BLaER1 (cell line): ENCODE measurements around the gene SLC30A1.

Experiments used
- H3K27ac ChIP-seq: shearing (Covaris generic); formaldehyde crosslinking; 2 replicates; pipeline ENCODE4 v1.8.1; 2022
- H3K27me3 ChIP-seq: shearing (Covaris generic); formaldehyde crosslinking; 2 replicates; pipeline ENCODE4 v1.8.1; 2022
- H3K36me3 ChIP-seq: shearing (Covaris generic); formaldehyde crosslinking; 2 replicates; pipeline ENCODE4 v1.8.1; 2022
- H3K4me1 ChIP-seq: shearing (Covaris generic); formaldehyde crosslinking; 2 replicates; pipeline ENCODE4 v1.8.1; 2022
- H3K4me2 ChIP-seq: shearing (Covaris generic); formaldehyde crosslinking; 2 replicates; pipeline ENCODE4 v1.8.1; 2022
- H3K4me3 ChIP-seq: shearing (Covaris generic); formaldehyde crosslinking; 2 replicates; pipeline ENCODE4 v1.8.1; 2022
- H3K9ac ChIP-seq: shearing (Covaris generic); formaldehyde crosslinking; 2 replicates; pipeline ENCODE4 v1.8.1; 2022
- H3K9me3 ChIP-seq: shearing (Covaris generic); formaldehyde crosslinking; 2 replicates; pipeline ENCODE4 v1.8.1; 2022
- H4K20me1 ChIP-seq: shearing (Covaris generic); formaldehyde crosslinking; 2 replicates; pipeline ENCODE4 v1.8.1; 2022
- Cebpa-rat ChIP-seq: shearing (Covaris generic); IDR thresholded peaks from 2 replicates; pipeline ENCODE4 v1.8.1; 2022

The SLC30A1 gene

DNA sequence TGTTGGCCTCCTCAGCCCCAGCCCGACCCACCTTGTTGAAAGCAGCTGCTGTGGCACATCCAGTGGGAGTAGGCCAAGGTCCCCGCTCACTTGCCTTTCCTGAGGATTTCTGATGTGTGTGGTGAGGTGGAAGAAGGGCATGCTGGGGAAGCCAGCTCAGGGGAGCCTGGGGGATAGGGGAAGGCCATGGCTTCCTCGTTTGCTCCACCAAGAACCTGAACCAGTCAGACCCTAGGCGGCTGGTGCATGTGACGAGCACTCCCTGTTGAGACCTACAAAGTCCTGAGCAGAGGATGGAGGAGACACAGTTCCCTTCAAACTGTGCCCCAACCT lies 38.0 kb upstream of the SLC30A1 start:
- Histone ChIP-seq H3K9ac (no peak overlapping the region), H3K27me3 (no peaks in the 10 kb centered on the region), H3K4me3 (no peak overlapping the region), H3K36me3 (no peaks in the 10 kb centered on the region), H3K27ac (no peak overlapping the region), H3K4me2 (no peak overlapping the region), H4K20me1 (no peaks in the 10 kb centered on the region), H3K4me1 (peaks cover 7% of the 10 kb centered on the region; the same call in 1 of the 2 replicates), H3K9me3 (no peaks in the 10 kb centered on the region)
- no peak for TF ChIP-seq Cebpa-rat

- H4K20me1 ChIP-seq, result no peaks in the 10 kb centered on the region
- H3K4me2 ChIP-seq, result no peak overlapping the region
- H3K9ac ChIP-seq, result no peak overlapping the region
- H3K9me3 ChIP-seq, result no peaks in the 10 kb centered on the region
- H3K27ac ChIP-seq, result no peak overlapping the region
- peaks cover 7% of the 10 kb centered on the region; the same call in 1 of the 2 replicates for H3K4me1 ChIP-seq
- H3K36me3 ChIP-seq, result no peaks in the 10 kb centered on the region
- H3K4me3 ChIP-seq, result no peak overlapping the region
- TF ChIP-seq Cebpa-rat, result no peak
- no peaks in the 10 kb centered on the region for H3K27me3 ChIP-seq
Observed at GRCh38 chr1:211616231-211616964, 37.4 kb upstream of the SLC30A1 start.

- TF ChIP-seq Cebpa-rat, result no peak
- H3K4me3 ChIP-seq, result no peak overlapping the region
- H3K27me3 ChIP-seq, result no peaks in the 10 kb centered on the region
- no peaks in the 10 kb centered on the region for H3K9me3 ChIP-seq
- peaks cover 7% of the 10 kb centered on the region; the same call in 1 of the 2 replicates for H3K4me1 ChIP-seq
- no peak overlapping the region for H3K9ac ChIP-seq
- H3K27ac ChIP-seq, result no peak overlapping the region
- H4K20me1 ChIP-seq, result no peaks in the 10 kb centered on the region
- no peaks in the 10 kb centered on the region for H3K36me3 ChIP-seq
- no peak overlapping the region for H3K4me2 ChIP-seq
Observed at GRCh38 chr1:211614615-211615014, 35.7 kb upstream of the SLC30A1 start.

DNA sequence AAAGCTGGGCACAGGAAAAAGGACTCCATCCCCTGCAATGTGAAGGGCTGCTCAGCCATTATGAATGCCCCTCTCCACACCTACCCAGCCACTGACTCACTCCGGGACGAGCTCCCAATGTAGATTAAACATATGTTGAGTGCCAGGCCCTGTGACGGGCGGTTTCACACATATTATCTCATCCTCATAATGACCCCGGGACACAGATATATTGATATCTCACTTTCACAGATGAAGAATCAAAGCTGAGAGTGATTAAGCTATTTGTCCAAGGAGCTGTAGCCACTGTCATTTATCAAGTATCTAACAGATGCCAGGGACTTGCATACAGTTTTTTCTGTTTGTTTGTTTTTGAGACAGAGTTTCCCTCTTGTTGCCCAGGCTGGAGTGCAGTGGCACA lies 35.0 kb upstream of the SLC30A1 start:
- Histone ChIP-seq H3K36me3 (no peaks in the 10 kb centered on the region), H3K27ac (no peak overlapping the region), H3K27me3 (no peaks in the 10 kb centered on the region), H3K9me3 (no peaks in the 10 kb centered on the region), H3K4me2 (no peak overlapping the region), H3K4me3 (no peak overlapping the region), H3K9ac (no peak overlapping the region), H3K4me1 (peaks cover 7% of the 10 kb centered on the region; the same call in 1 of the 2 replicates), H4K20me1 (no peaks in the 10 kb centered on the region)
- TF ChIP-seq Cebpa-rat, result no peak

DNA sequence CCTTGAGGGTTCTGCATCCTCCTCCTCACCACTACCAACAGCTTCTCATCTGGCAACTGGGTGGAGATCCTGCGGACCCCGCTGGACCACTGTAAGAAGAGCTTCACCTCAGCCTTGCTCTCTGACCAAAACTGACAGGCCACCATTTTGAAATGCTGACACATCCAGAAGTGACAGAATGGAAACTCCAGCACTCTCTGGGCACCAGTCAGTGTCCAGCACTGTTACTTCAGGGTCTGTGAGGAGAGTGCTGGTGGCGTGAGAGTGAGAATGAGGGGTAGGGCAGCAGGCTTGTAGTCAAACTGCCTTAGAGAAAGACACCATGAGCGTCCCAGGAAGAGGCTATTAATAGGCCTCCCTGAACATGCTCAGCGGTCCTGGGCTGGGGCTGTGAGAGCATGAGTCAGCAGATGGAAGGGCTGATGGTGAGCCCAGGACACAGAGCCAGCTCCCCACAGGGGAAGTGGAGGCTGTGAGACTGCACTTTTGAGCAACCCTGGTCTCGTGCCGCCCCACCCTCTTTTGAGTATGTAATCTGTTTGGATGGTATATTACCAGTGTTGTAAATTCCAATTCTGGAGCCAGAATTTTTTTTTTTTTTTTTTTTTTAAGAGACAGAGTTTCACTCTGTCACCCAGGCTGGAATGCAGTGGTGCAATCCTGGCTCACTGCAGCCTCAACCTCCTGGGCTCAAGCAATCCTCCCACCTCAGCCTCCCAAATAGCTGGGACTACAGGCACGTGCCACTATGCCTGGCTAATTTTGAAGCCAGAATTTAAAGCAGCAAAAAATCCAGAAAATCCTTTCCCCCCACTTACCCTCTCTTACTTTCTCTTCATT lies 34.4 kb upstream of the SLC30A1 start:
- H3K27me3 ChIP-seq, result no peaks in the 10 kb centered on the region
- peaks cover 7% of the 10 kb centered on the region; the same call in 1 of the 2 replicates for H3K4me1 ChIP-seq
- H3K9ac ChIP-seq, result no peak overlapping the region
- H3K27ac ChIP-seq, result no peak overlapping the region
- no peaks in the 10 kb centered on the region for H3K36me3 ChIP-seq
- no peak overlapping the region for H3K4me3 ChIP-seq
- no peak for TF ChIP-seq Cebpa-rat
- H4K20me1 ChIP-seq, result no peaks in the 10 kb centered on the region
- peak overlapping the region; percentile 2; the same call in 1 of the 2 replicates for H3K4me2 ChIP-seq
- H3K9me3 ChIP-seq, result no peaks in the 10 kb centered on the region

GRCh38 chr1:211612786-211613107 lies 33.8 kb upstream of the SLC30A1 start:
- Histone ChIP-seq H3K4me1 (peaks cover 7% of the 10 kb centered on the region; the same call in 1 of the 2 replicates), H3K27ac (no peak overlapping the region), H3K9me3 (no peaks in the 10 kb centered on the region), H3K4me2 (no peak overlapping the region), H3K9ac (no peak overlapping the region), H3K27me3 (no peaks in the 10 kb centered on the region), H4K20me1 (no peaks in the 10 kb centered on the region), H3K4me3 (no peak overlapping the region), H3K36me3 (no peaks in the 10 kb centered on the region)
- TF ChIP-seq Cebpa-rat, result no peak

GRCh38 chr1:211611818-211612217 lies 32.9 kb upstream of the SLC30A1 start:
- Histone ChIP-seq H3K27ac (no peak overlapping the region), H3K4me1 (peaks cover 11% of the 10 kb centered on the region), H3K4me2 (no peak overlapping the region), H4K20me1 (no peaks in the 10 kb centered on the region), H3K9ac (no peak overlapping the region), H3K9me3 (no peaks in the 10 kb centered on the region), H3K36me3 (no peaks in the 10 kb centered on the region), H3K27me3 (no peaks in the 10 kb centered on the region), H3K4me3 (no peak overlapping the region)
- TF ChIP-seq Cebpa-rat, result no peak

- no peak overlapping the region for H3K9ac ChIP-seq
- no peak for TF ChIP-seq Cebpa-rat
- peaks cover 16% of the 10 kb centered on the region for H3K4me1 ChIP-seq
Observed at GRCh38 chr1:211610779-211611556, 32.0 kb upstream of the SLC30A1 start.

GRCh38 chr1:211609120-211610024 lies 30.4 kb upstream of the SLC30A1 start:
- peaks cover 16% of the 10 kb centered on the region for H3K4me1 ChIP-seq
- no peak overlapping the region for H3K9ac ChIP-seq
- H3K27me3 ChIP-seq, result no peaks in the 10 kb centered on the region
- H3K27ac ChIP-seq, result no peak overlapping the region
- no peaks in the 10 kb centered on the region for H4K20me1 ChIP-seq
- H3K4me3 ChIP-seq, result no peak overlapping the region
- H3K9me3 ChIP-seq, result no peaks in the 10 kb centered on the region
- TF ChIP-seq Cebpa-rat, result no peak
- no peak overlapping the region for H3K4me2 ChIP-seq
- no peaks in the 10 kb centered on the region for H3K36me3 ChIP-seq

More at GRCh38 chr1:211610779-211611556, 32.0 kb upstream of the SLC30A1 start:
- Histone ChIP-seq H4K20me1 (no peaks in the 10 kb centered on the region), H3K27me3 (no peaks in the 10 kb centered on the region), H3K36me3 (no peaks in the 10 kb centered on the region), H3K4me2 (no peak overlapping the region), H3K9me3 (no peaks in the 10 kb centered on the region), H3K27ac (no peak overlapping the region), H3K4me3 (no peak overlapping the region)
